Measurements from ENCODE around the gene KRT71.

GRCh38 chr12:52529846-52530245, 23.1 kb downstream of the KRT71 start:
- TF ChIP-seq CTCF (conservative IDR thresholded peaks at IDR 0.05; ENCODE audit: low read depth, low read length) (no peak), EZH2 (IDR thresholded peaks at IDR 0.05; ENCODE audit: low read length, unreplicated experiment) (no peak), EZH2phosphoT487 (IDR thresholded peaks at IDR 0.05; ENCODE audit: borderline replicate concordance, low read length) (no peak)
